Stimulated activated CD4-positive, alpha-beta T cell treated with anti-CD3 and anti-CD28 coated beads, Interleukin-4, amount 100 ng/mL, for 1 hour (primary cell): Measurements from ENCODE around the gene DESI1.
"Not testable (repeated sequence)": the region's sequence is repeated elsewhere in the genome, so short reads cannot be mapped to it uniquely, and the experiment has no call there.

ENCODE experiments used
- DNase-seq: peaks from one replicate; pipeline ENCODE4 v3.0.0-alpha.2; 2020

Gene DESI1

GRCh38 chr22:41620589-41621098 lies at the start of gene DESI1:
DESI1 (minus strand) TSS chr22:41621043; CDS start chr22:41620839, 204 bp downstream.
- no peak for DNase-seq

GRCh38 chr22:41668971-41669911 lies 48.4 kb upstream of the DESI1 start:
- DNase-seq, result no peak

GRCh38 chr22:41664951-41665350 lies 44.1 kb upstream of the DESI1 start:
- DNase-seq, result no peak

GRCh38 chr22:41664490-41664889 lies 43.6 kb upstream of the DESI1 start:
- no peak for DNase-seq

- not testable (repeated sequence) for DNase-seq
These were observed 42.8 kb upstream of the DESI1 start for GRCh38 chr22:41663594-41663993.

GRCh38 chr22:41661713-41662112 lies 40.9 kb upstream of the DESI1 start:
- DNase-seq, result no peak

- no peak for DNase-seq
These were observed 40.2 kb upstream of the DESI1 start for GRCh38 chr22:41661088-41661487.

- no peak for DNase-seq
These were observed 39.6 kb upstream of the DESI1 start for GRCh38 chr22:41660416-41660815.

- no peak for DNase-seq
These were observed 39.1 kb upstream of the DESI1 start for GRCh38 chr22:41659941-41660340.

GRCh38 chr22:41658869-41659268 lies 38.0 kb upstream of the DESI1 start:
- DNase-seq, result no peak

- no peak for DNase-seq
These were observed 36.9 kb upstream of the DESI1 start for GRCh38 chr22:41657709-41658108.

GRCh38 chr22:41656556-41656955 lies 35.7 kb upstream of the DESI1 start:
- DNase-seq, result no peak

GRCh38 chr22:41654322-41654721 lies 33.5 kb upstream of the DESI1 start:
- no peak for DNase-seq

GRCh38 chr22:41650821-41651220 lies 30.0 kb upstream of the DESI1 start:
- no peak for DNase-seq

- no peak for DNase-seq
These were observed 29.4 kb upstream of the DESI1 start for GRCh38 chr22:41650229-41650628.

GRCh38 chr22:41648432-41648831 lies 27.6 kb upstream of the DESI1 start:
- DNase-seq, result no peak

GRCh38 chr22:41647771-41648170 lies 26.9 kb upstream of the DESI1 start:
- DNase-seq, result no peak

GRCh38 chr22:41642331-41643110 lies 21.7 kb upstream of the DESI1 start:
- DNase-seq, result no peak

- DNase-seq, result no peak
These were observed 21.0 kb upstream of the DESI1 start for GRCh38 chr22:41641854-41642253.

- no peak for DNase-seq
These were observed 17.9 kb upstream of the DESI1 start for GRCh38 chr22:41638748-41639147.

- DNase-seq, result no peak
These were observed 17.3 kb upstream of the DESI1 start for GRCh38 chr22:41638124-41638523.

- DNase-seq, result not testable (repeated sequence)
These were observed 16.8 kb upstream of the DESI1 start for GRCh38 chr22:41637623-41638022.

- no peak for DNase-seq
These were observed 15.6 kb upstream of the DESI1 start for GRCh38 chr22:41636467-41636866.

- DNase-seq, result not testable (repeated sequence)
These were observed 13.8 kb upstream of the DESI1 start for GRCh38 chr22:41634610-41635009.
